H7 (cell line): ENCODE results near the gene MEAF6. TPM values are rescaled to one million over a fixed set of nuclear protein-coding genes. Genes with fewer than 3 reads are reported as not detected.
"Not testable (repeated sequence)": the region's sequence is repeated elsewhere in the genome, so short reads cannot be mapped to it uniquely, and the experiment has no call there.

ENCODE experiments used
- DNase-seq: peaks from one replicate; pipeline ENCODE4 v3.0.0; 2012
- H3K27me3 ChIP-seq: 2 replicates; pipeline ENCODE4 v1.6.0; 2011; ENCODE audit warnings: mild to moderate bottlenecking, low read length; ENCODE audit not compliant: control insufficient read depth, insufficient read depth
- H3K36me3 ChIP-seq: replicated peaks from 2 replicates; pipeline ENCODE4 v1.5.1; 2011; ENCODE audit warnings: low read length; ENCODE audit not compliant: control insufficient read depth, insufficient read depth
- H3K4me3 ChIP-seq: 2 replicates; pipeline ENCODE4 v1.5.1; 2011; ENCODE audit warnings: low read depth, mild to moderate bottlenecking, control low read depth, low read length, moderate library complexity; ENCODE audit not compliant: insufficient read depth
- total RNA-seq: library from RNA; depleted of rRNA; stranded (reverse); fragments of >200 nt; shearing (Covaris generic); gene quantifications from 2 replicates; pipeline ENCODE4 v1.2.3, GENCODE V29; 2014

The MEAF6 gene
- total RNA-seq, 1 experiment from 2014 or later = 71.3 TPM

DNA sequence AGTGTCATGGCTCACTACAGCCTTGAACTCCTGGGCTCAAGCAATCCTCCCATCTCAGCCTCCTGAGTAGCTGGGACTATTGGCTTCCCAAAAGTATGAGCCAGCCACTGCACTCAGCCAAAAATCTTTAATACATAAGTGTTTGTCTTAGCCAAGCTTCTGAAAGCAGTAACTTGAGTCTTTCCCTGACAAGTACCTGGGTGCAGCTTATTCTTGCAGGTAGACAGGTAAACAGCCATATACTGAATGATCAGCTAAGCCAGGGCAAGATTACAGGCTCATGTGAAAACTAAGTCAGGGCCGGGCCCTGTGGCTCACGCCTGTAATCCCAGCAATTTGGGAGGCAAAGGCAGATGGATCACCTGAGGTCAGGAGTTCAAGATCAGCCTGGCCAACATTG, 7.8 kb downstream of the MEAF6 start:
- no peaks in the 10 kb centered on the region for H3K27me3 ChIP-seq
- no peak for DNase-seq
- H3K4me3 ChIP-seq = no peak overlapping the region
- H3K36me3 ChIP-seq = peaks cover 7% of the 10 kb centered on the region

DNA sequence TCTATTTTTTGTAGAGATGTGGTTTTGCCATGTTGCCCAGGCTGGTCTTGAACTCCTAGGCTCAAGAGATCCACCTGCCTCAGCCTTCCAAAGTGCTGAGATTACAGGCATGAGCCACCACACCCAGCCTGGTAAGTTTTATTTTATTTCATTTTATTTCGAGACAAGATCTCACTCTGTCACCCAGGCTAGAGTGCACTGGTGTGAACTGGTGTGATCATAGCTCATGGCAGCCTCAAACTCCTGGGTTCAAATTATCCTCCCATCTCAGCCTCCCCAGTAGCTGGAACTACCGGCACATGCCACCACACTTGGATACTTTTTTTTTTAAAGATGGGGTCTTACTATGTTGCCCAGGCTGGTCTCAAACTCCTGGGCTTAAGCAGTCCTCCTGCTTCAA, 11.8 kb downstream of the MEAF6 start:
- not testable (repeated sequence) for DNase-seq, H3K27me3 ChIP-seq, H3K36me3 ChIP-seq, H3K4me3 ChIP-seq

DNA sequence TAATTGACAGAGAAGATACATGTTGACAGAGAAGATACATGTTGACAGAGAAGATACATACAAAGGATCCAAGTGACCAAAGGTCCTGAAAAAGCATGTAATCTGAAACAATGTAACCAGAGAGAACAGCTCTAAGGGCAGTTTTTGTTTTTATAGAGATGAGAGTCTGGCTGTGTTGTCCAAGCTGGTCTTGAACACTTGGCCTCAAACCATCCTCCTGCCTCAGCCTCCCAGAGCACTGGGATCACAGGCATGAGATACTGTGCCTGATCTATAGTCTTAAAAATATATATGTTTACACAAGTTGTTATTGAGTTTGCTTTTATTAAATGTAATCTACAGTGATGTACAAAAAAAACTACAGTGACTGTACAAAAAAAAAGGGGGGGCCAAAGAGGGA, 12.5 kb downstream of the MEAF6 start:
- Histone ChIP-seq H3K4me3 (no peak overlapping the region), H3K36me3 (peaks cover 5% of the 10 kb centered on the region; the same call in 1 of the 2 replicates), H3K27me3 (no peaks in the 10 kb centered on the region)
- no peak for DNase-seq

GRCh38 chr1:37501661-37502060, 12.9 kb downstream of the MEAF6 start:
- Histone ChIP-seq H3K36me3 (peaks cover 5% of the 10 kb centered on the region; the same call in 1 of the 2 replicates), H3K27me3 (no peaks in the 10 kb centered on the region), H3K4me3 (no peak overlapping the region)
- no peak for DNase-seq

DNA sequence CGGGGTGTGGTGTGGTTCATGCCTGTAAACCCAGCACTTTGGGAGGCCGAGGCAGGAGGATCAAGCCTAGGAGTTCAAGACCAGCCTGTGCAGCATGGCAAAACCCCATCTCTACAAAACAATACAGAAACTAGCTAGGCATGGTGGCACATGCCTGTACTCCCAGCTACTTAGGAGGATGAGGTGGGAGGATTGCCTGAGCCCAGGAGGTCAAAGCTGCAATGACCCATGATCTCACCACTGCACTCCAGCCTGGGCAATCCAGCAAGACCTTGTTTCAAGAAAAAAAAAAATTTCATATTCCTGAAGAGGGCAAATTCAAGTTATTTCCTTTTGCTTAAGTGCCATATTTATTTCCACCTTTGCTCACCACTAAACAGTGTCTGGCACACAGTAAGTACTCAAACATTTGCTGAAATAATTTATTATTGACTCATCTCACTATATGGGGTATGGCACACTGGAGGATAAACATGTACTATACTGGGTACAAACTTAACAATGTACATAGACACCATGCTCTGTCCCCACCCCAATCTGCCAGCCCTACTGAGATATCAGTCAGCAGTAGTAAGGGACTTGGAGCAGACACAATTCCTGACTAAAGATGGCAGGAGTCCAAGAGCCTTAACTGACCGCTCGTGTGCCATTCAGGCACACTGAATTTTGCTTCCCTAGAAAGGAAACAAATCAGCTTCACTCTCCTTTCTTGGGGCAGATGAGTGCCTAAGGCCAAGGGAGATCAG, 15.5 kb downstream of the MEAF6 start:
- Histone ChIP-seq H3K27me3 (no peaks in the 10 kb centered on the region), H3K4me3 (no peak overlapping the region), H3K36me3 (peaks cover 7% of the 10 kb centered on the region; the same call in 1 of the 2 replicates)
- no peak for DNase-seq

GRCh38 chr1:37497832-37498231, 16.7 kb downstream of the MEAF6 start:
- no peak for DNase-seq
- H3K36me3 ChIP-seq = peaks cover 8% of the 10 kb centered on the region
- no peak overlapping the region for H3K4me3 ChIP-seq
- H3K27me3 ChIP-seq = no peaks in the 10 kb centered on the region

- DNase-seq = no peak
- Histone ChIP-seq H3K36me3 (peaks cover 5% of the 10 kb centered on the region), H3K4me3 (no peak overlapping the region), H3K27me3 (no peaks in the 10 kb centered on the region)
Observed at GRCh38 chr1:37495875-37496274, 18.7 kb downstream of the MEAF6 start.

DNA sequence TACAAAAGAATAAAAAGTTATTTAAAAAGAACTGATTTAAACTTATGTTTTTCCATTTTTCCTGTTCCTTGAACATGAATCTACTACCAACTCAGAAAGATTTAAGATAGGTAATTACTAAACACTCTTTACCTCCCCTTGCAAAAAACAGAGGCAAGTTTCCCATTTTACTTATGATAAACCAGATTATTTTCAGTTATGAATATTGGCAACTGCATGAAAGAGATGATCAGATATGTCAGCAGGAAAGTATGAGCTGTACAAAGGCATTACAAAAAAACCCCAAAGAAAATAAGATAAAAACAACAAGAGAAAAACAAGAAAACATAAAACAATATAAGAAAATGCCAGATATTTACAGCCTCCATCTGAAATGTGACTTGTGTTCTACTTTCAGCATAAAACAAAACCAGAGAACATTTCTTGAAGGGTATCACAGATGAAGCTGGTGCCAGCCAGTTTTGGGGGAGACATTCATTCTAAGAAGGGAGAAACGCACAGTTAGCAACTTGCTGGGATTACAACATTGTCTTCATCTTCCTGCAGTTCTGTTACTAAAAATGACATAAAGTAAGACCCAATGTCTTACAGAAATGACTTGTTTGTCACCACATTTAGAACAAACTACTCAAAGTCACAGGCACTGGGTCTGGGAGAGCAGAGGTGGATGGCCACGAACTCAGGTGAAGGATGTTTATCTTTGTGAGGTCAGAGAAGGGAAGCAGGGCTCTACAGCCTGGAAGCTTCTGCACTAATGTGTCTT, 21.0 kb downstream of the MEAF6 start:
- DNase-seq = no peak
- Histone ChIP-seq H3K27me3 (no peaks in the 10 kb centered on the region), H3K4me3 (no peak overlapping the region), H3K36me3 (peaks cover 4% of the 10 kb centered on the region)

DNA sequence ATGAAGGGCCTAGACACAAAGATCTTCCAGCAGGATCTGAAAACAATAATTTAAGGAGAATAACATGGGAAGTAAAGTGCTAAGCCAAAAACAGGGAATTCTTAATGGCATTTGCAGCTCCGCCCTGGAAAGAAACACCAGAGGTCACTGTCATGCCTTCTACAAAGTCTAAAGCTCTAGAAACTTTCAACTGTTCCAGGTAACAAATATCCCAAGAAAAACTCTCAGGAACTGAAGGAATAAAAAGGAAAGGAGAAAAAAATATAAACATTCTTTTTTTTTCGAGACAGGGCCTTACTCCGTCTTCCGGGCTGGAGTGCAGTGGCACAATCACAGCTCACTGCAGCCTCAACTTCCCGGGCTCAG, 27.0 kb downstream of the MEAF6 start:
- DNase-seq = no peak
- Histone ChIP-seq H3K36me3 (peaks cover 4% of the 10 kb centered on the region), H3K4me3 (no peak overlapping the region), H3K27me3 (no peaks in the 10 kb centered on the region)

GRCh38 chr1:37486680-37487618, 27.6 kb downstream of the MEAF6 start:
- Histone ChIP-seq H3K36me3 (peaks cover 8% of the 10 kb centered on the region), H3K4me3 (no peak overlapping the region), H3K27me3 (no peaks in the 10 kb centered on the region)
- peak; percentile 90 for DNase-seq

DNA sequence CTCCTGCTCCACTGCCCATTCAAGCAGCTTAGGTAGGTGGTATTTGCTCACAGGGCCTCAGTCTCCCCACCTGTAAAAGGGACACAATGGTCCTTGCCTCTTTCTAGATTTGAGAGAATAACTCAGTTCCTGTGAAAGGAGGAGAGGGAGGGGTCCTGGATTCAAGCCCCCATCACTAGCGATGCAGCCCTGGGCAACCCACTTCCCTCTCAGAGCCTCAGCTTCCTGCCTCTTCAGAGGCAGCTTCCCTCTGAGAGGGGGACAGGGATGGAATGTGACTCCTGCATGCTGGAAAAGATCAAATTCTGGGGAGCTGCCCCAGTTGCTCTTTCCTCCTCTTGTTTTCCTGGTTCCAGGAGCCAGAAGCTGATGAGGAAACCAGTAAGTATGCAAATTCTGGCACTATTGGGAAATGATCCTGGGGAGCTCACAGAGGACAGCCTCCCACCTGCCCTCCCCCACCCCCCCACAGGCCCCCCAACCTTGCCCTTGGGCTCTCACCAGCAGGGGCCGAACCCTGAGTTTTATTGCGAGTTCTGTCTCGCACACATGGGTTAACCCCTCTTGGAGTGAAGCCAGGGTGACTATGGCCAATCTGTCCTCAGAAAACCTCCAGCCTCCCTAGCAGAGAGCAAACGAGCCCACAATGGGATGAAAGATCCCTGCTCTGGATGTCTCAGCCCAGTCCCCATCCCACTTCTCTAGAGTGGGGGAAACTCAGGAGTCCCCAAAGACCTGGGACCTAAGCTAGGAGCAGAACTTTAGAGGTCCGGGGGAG, 28.5 kb downstream of the MEAF6 start:
- peak; percentile 52 for DNase-seq
- Histone ChIP-seq H3K4me3 (no peak overlapping the region), H3K36me3 (peaks cover 14% of the 10 kb centered on the region), H3K27me3 (no peaks in the 10 kb centered on the region)

- DNase-seq = peak; percentile 33
- Histone ChIP-seq H3K4me3 (no peak overlapping the region), H3K36me3 (peaks cover 22% of the 10 kb centered on the region), H3K27me3 (no peaks in the 10 kb centered on the region)
Observed at GRCh38 chr1:37484325-37485051, 30.1 kb downstream of the MEAF6 start.

- Histone ChIP-seq H3K4me3 (no peak overlapping the region), H3K36me3 (peaks cover 22% of the 10 kb centered on the region), H3K27me3 (no peaks in the 10 kb centered on the region)
- peak; percentile 28 for DNase-seq
Observed at GRCh38 chr1:37483785-37484184, 30.8 kb downstream of the MEAF6 start.
